ENCODE results near the gene PLXNA4.

GRCh38 chr7:132228240-132228639 lies 348.0 kb downstream of the PLXNA4 start:
- TF ChIP-seq CTCF (IDR thresholded peaks at IDR 0.05; ENCODE audit: poor library complexity) (no peak), EZH2 (IDR thresholded peaks at IDR 0.05; ENCODE audit: borderline replicate concordance) (no peak), EZH2phosphoT487 (IDR thresholded peaks at IDR 0.05; ENCODE audit: low read depth, severe bottlenecking, unreplicated experiment) (no peak)

Data from hepatocyte (in vitro differentiated cells).